NT2/D1 (cell line): ENCODE results near the gene CALML5.

Experiments
- DNase-seq: peaks from one replicate; pipeline ENCODE4 v3.0.0-alpha.2; 2011; ENCODE audit warnings: low read depth, low spot score
- H3K27me3 ChIP-seq: 2 replicates; pipeline ENCODE4 v1.6.0; 2011; ENCODE audit warnings: mild to moderate bottlenecking; ENCODE audit not compliant: insufficient read length, insufficient read depth
- H3K36me3 ChIP-seq: 2 replicates; pipeline ENCODE4 v1.6.1; 2011; ENCODE audit warnings: mild to moderate bottlenecking, low read length, mixed read lengths; ENCODE audit not compliant: insufficient read depth, insufficient read length
- H3K4me1 ChIP-seq: 2 replicates; pipeline ENCODE4 v1.5.1; 2011; ENCODE audit not compliant: insufficient read depth, insufficient read length
- H3K4me3 ChIP-seq: 2 replicates; pipeline ENCODE4 v1.5.1; 2011; ENCODE audit warnings: low read depth; ENCODE audit not compliant: insufficient read length
- H3K9ac ChIP-seq: 2 replicates; pipeline ENCODE4 v1.6.0; 2011; ENCODE audit warnings: low read depth; ENCODE audit not compliant: insufficient read length
- H3K9me3 ChIP-seq: 2 replicates; pipeline ENCODE4 v1.5.1; 2011; ENCODE audit warnings: mild to moderate bottlenecking, low read length; ENCODE audit not compliant: insufficient read depth
- SUZ12 ChIP-seq: IDR thresholded peaks from 2 replicates; pipeline ENCODE4 v1.6.1; 2011; ENCODE audit not compliant: insufficient read length, insufficient read depth; ENCODE audit errors: extremely low read depth
- YY1 ChIP-seq: IDR thresholded peaks from 2 replicates; pipeline ENCODE4 v1.6.1; 2011; ENCODE audit not compliant: insufficient read length, insufficient read depth
- ZNF274 ChIP-seq: IDR thresholded peaks from 2 replicates; pipeline ENCODE4 v1.6.1; 2011; ENCODE audit warnings: mild to moderate bottlenecking, low read depth, low read length

Gene CALML5

GRCh38 chr10:5528989-5529701 is 29.8 kb upstream of the CALML5 start:
- no peaks in the 10 kb centered on the region for H3K4me1 ChIP-seq
- no peak for DNase-seq
- no peak overlapping the region for H3K9ac ChIP-seq
- no peak overlapping the region for H3K4me3 ChIP-seq
- H3K27me3 ChIP-seq: no peaks in the 10 kb centered on the region
- TF ChIP-seq YY1 (no peak), ZNF274 (no peak)
- H3K9me3 ChIP-seq: no peaks in the 10 kb centered on the region
- H3K36me3 ChIP-seq: no peaks in the 10 kb centered on the region

GRCh38 chr10:5527332-5528200 is 28.2 kb upstream of the CALML5 start:
- Histone ChIP-seq H3K9me3 (no peaks in the 10 kb centered on the region), H3K4me1 (peaks cover 4% of the 10 kb centered on the region), H3K27me3 (no peaks in the 10 kb centered on the region), H3K4me3 (no peak overlapping the region), H3K9ac (no peak overlapping the region), H3K36me3 (no peaks in the 10 kb centered on the region)
- TF ChIP-seq SUZ12 (no peak), ZNF274 (no peak), YY1 (no peak)
- no peak for DNase-seq

GRCh38 chr10:5526691-5527331 is 27.4 kb upstream of the CALML5 start:
- Histone ChIP-seq H3K9me3 (no peaks in the 10 kb centered on the region), H3K9ac (no peak overlapping the region), H3K27me3 (no peaks in the 10 kb centered on the region), H3K4me1 (peaks cover 4% of the 10 kb centered on the region), H3K4me3 (no peak overlapping the region), H3K36me3 (no peaks in the 10 kb centered on the region)
- no peak for DNase-seq
- TF ChIP-seq SUZ12 (no peak), YY1 (no peak), ZNF274 (no peak)

- TF ChIP-seq YY1 (no peak), SUZ12 (no peak), ZNF274 (no peak)
- no peaks in the 10 kb centered on the region for H3K27me3 ChIP-seq
Observed at GRCh38 chr10:5525561-5526341, 26.4 kb upstream of the CALML5 start.

GRCh38 chr10:5524641-5525560 is 25.5 kb upstream of the CALML5 start, which contains the start of gene CALML3:
Gene CALML3 (plus strand): TSS chr10:5524961. CDS start chr10:5525086, 125 bp downstream.
- Histone ChIP-seq H3K4me3 (no peak within 1 kb of the TSS), H3K27me3 (no peaks in the 10 kb centered on the region), H3K9me3 (peaks cover 1% of the 10 kb centered on the region; the same call in 1 of the 2 replicates), H3K4me1 (peaks cover 4% of the 10 kb centered on the region), H3K9ac (no peak within 1 kb of the TSS), H3K36me3 (no peaks in the 10 kb centered on the region)
- no peak for TF ChIP-seq SUZ12
- no peak for TF ChIP-seq YY1
- TF ChIP-seq ZNF274: no peak
- no peak for DNase-seq

More at GRCh38 chr10:5525561-5526341, 26.4 kb upstream of the CALML5 start:
- H3K9ac ChIP-seq: no peak overlapping the region
- H3K36me3 ChIP-seq: no peaks in the 10 kb centered on the region
- peaks cover 4% of the 10 kb centered on the region for H3K4me1 ChIP-seq
- H3K4me3 ChIP-seq: no peak overlapping the region
- DNase-seq: no peak
- no peaks in the 10 kb centered on the region for H3K9me3 ChIP-seq

GRCh38 chr10:5523796-5524574 is 24.6 kb upstream of the CALML5 start:
- Histone ChIP-seq H3K4me3 (no peak overlapping the region), H3K9ac (no peak overlapping the region), H3K27me3 (no peaks in the 10 kb centered on the region), H3K4me1 (peaks cover 4% of the 10 kb centered on the region), H3K36me3 (no peaks in the 10 kb centered on the region), H3K9me3 (peaks cover 10% of the 10 kb centered on the region; the same call in 1 of the 2 replicates)
- no peak for DNase-seq
- TF ChIP-seq SUZ12: no peak
- TF ChIP-seq YY1: no peak
- TF ChIP-seq ZNF274: no peak
